CD14-positive monocyte (primary cell): Measurements from ENCODE around the gene DDX42. TPM values are rescaled to one million over a fixed set of nuclear protein-coding genes. Genes with fewer than 3 reads are reported as not detected.

ENCODE experiments used
- DNase-seq, 3 donors: peaks; one replicate each; pipeline ENCODE4 v3.0.0-alpha.2; 2011 to 2022
- H2AFZ ChIP-seq: 2 replicates; pipeline ENCODE4 v1.6.0; 2012; ENCODE audit warnings: mild to moderate bottlenecking, low read depth, low read length, inconsistent platforms; ENCODE audit not compliant: insufficient read depth, poor library complexity, severe bottlenecking
- H3K27ac ChIP-seq, 2 donors: 1 replicate in 1 of 2; 2 replicates in 1 of 2; pipeline ENCODE4 v1.5.1; 2012 to 2013; ENCODE audit warnings: low read length in 2 of 2, control low read depth in 1 of 2, inconsistent platforms in 1 of 2, low read depth in 1 of 2, mild to moderate bottlenecking in 1 of 2
- H3K27me3 ChIP-seq, 2 donors: one replicate each; pipeline versions ENCODE4 v1.6.0 to v1.6.1; 2011 to 2013; ENCODE audit warnings: low read length in 2 of 2; ENCODE audit not compliant: control insufficient read depth in 2 of 2, insufficient read depth in 2 of 2
- H3K36me3 ChIP-seq, 2 donors: replicated peaks in 1 of 2; 1 replicate in 1 of 2; 2 replicates in 1 of 2; pipeline versions ENCODE4 v1.5.1 to v1.6.1; 2012 to 2013; ENCODE audit warnings: low read length in 2 of 2, control low read depth in 1 of 2, inconsistent platforms in 1 of 2, mild to moderate bottlenecking in 1 of 2; ENCODE audit not compliant: insufficient read depth in 2 of 2, control insufficient read depth in 1 of 2
- H3K4me1 ChIP-seq, 2 donors: 1 replicate in 1 of 2; 2 replicates in 1 of 2; pipeline versions ENCODE4 v1.5.1 to v1.6.1; 2012 to 2013; ENCODE audit warnings: low read length in 2 of 2, control low read depth in 1 of 2, inconsistent platforms in 1 of 2, mild to moderate bottlenecking in 1 of 2, moderate library complexity in 1 of 2; ENCODE audit not compliant: insufficient read depth in 2 of 2, control insufficient read depth in 1 of 2
- H3K4me2 ChIP-seq: replicated peaks from 2 replicates; pipeline ENCODE3; 2012; ENCODE audit warnings: low read length, moderate library complexity, mild to moderate bottlenecking; ENCODE audit not compliant: poor library complexity, severe bottlenecking; ENCODE audit errors: extremely low read depth
- H3K4me3 ChIP-seq, 3 experiments: fragments of 200-600 bp in 1 of 3; sonication (generic) in 1 of 3; replicated peaks in 1 of 3; 1 replicate in 2 of 3; 2 replicates in 1 of 3; pipeline ENCODE4 v1.5.1; 2011 to 2013; ENCODE audit warnings: low read length in 3 of 3, mild to moderate bottlenecking in 3 of 3, control low read depth in 2 of 3, low read depth in 2 of 3, inconsistent platforms in 1 of 3, moderate library complexity in 1 of 3
- H3K79me2 ChIP-seq: 2 replicates; pipeline ENCODE4 v1.6.0; 2012; ENCODE audit warnings: mild to moderate bottlenecking, control low read depth, inconsistent platforms, low read length, moderate library complexity; ENCODE audit not compliant: insufficient read depth
- H3K9ac ChIP-seq: 2 replicates; pipeline ENCODE4 v1.6.0; 2017; ENCODE audit warnings: low read length, mild to moderate bottlenecking; ENCODE audit not compliant: insufficient read depth, poor library complexity, severe bottlenecking
- H3K9me3 ChIP-seq, 2 donors: replicated peaks in 1 of 2; 1 replicate in 1 of 2; 2 replicates in 1 of 2; pipeline versions ENCODE4 v1.5.1 to v1.6.1; 2012 to 2013; ENCODE audit warnings: low read length in 2 of 2, control low read depth in 1 of 2; ENCODE audit not compliant: control insufficient read depth in 1 of 2, insufficient read depth in 1 of 2
- H4K20me1 ChIP-seq: 2 replicates; pipeline ENCODE4 v1.6.0; 2012; ENCODE audit warnings: mild to moderate bottlenecking, low read length, control low read depth, moderate library complexity; ENCODE audit not compliant: insufficient read depth
- H3K27ac Mint-ChIP-seq, 7 donors: one replicate each; pipeline ENCODE4 v1.8.0; 2020; ENCODE audit warnings: mild to moderate bottlenecking in 7 of 7, mixed read lengths in 7 of 7, moderate library complexity in 6 of 7, inconsistent platforms in 2 of 7
- H3K27me3 Mint-ChIP-seq, 3 donors: one replicate each; pipeline ENCODE4 v1.8.0; 2021 to 2022; ENCODE audit warnings: low read depth in 3 of 3, mild to moderate bottlenecking in 3 of 3, mixed read lengths in 3 of 3, moderate library complexity in 3 of 3, inconsistent platforms in 1 of 3
- H3K36me3 Mint-ChIP-seq, 2 donors: one replicate each; pipeline ENCODE4 v1.8.0; 2020; ENCODE audit warnings: mixed read lengths in 2 of 2, inconsistent platforms in 1 of 2, mild to moderate bottlenecking in 1 of 2
- H3K4me1 Mint-ChIP-seq: one replicate; pipeline ENCODE4 v1.8.0; 2020; ENCODE audit warnings: mild to moderate bottlenecking, mixed read lengths
- H3K4me3 Mint-ChIP-seq, 2 donors: one replicate each; pipeline ENCODE4 v1.8.0; 2020; ENCODE audit warnings: mild to moderate bottlenecking in 2 of 2, mixed read lengths in 2 of 2, moderate library complexity in 1 of 2
- H3K9me3 Mint-ChIP-seq, 7 donors: one replicate each; pipeline ENCODE4 v1.8.0; 2020 to 2022; ENCODE audit warnings: mixed read lengths in 7 of 7, mild to moderate bottlenecking in 6 of 7, moderate library complexity in 6 of 7, inconsistent platforms in 2 of 7
- CTCF ChIP-seq: fragments of 200-600 bp; IDR thresholded peaks from one replicate; pipeline ENCODE4 v1.8.0; 2022; ENCODE audit warnings: antibody characterized with exemption, mild to moderate bottlenecking
- WGBS: methylation state at CpG from one replicate; pipeline ENCODE4 v1.1.5; 2013; ENCODE audit warnings: missing lambda C conversion rate; ENCODE audit not compliant: insufficient coverage; 5-methylcytosine and 5-hydroxymethylcytosine counted together
- intact Hi-C, 2 donors: fragments of 100-400 bp; cut with micrococcal nuclease; formaldehyde crosslinking; loops; one replicate each; pipeline versions ENCODE4 v1.15.0 to v1.15.1; 2023
- polyA plus RNA-seq, 3 donors: library from polyadenylated mRNA; depleted of rRNA in 1 of 3; unstranded in 2 of 3; stranded (reverse) in 1 of 3; fragments of 300-500 nt in 2 of 3; fragments of >200 nt in 1 of 3; fragmentation: Illumina TruSeq in 2 of 3; gene quantifications; 1 replicate in 2 of 3; 2 replicates in 1 of 3; pipeline ENCODE4 v1.2.3, GENCODE V29; 2012 to 2021

Gene DDX42
- polyA plus RNA-seq, 3 donors: 3.1 to 89.2 (median 5.3) TPM

DNA sequence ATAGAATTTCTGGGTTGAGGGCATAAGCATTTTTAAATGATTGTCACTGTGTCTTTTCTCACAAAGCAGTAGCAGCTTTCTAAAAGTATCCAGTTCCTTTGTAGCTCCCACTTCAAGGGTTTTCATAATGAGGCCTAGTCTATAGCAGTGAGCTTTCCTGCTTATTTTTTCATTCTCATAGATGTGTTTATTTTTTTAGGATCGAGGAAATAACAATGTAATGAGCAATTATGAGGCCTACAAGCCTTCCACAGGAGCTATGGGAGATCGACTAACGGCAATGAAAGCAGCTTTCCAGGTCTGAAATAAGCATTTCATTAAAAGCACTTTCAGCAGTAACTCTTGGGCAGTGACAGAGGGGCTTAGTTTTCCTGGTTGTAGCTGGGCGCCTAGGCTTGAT lies 42.7 kb downstream of the DDX42 start:
- Histone ChIP-seq H3K27me3 (no peaks in the 10 kb centered on the region), H3K4me1 (no peaks in the 10 kb centered on the region), H4K20me1 (peaks cover 42% of the 10 kb centered on the region), H3K79me2 (peaks cover 16% of the 10 kb centered on the region), H3K9ac (no peak overlapping the region), H3K4me3 (no peak overlapping the region), H3K36me3 (peaks cover 98 to 100% of the 10 kb centered on the region in 2 donors), H3K27ac (peak overlapping the region in 1 of 2 donors; percentile 17), H3K4me2 (no peak overlapping the region), H2AFZ (no peak overlapping the region), H3K9me3 (no peaks in the 10 kb centered on the region)
- Mint-ChIP-seq H3K27me3 (no peaks in the 10 kb centered on the region), H3K4me1 (peaks cover 5% of the 10 kb centered on the region), H3K9me3 (peaks cover 0 to 1% (median 0%) of the 10 kb centered on the region in 7 donors), H3K4me3 (no peak overlapping the region), H3K27ac (peak overlapping the region in 1 of 7 donors; percentile 2), H3K36me3 (peaks cover 95 to 100% of the 10 kb centered on the region in 2 donors)
- DNase-seq: no peak
- intact Hi-C loops: no loop called here
- 100% methylated on average over 2 of the region's 4 CpGs for whole genome bisulfite sequencing
- no peak for TF ChIP-seq CTCF

- intact Hi-C loops: no loop called here
- Histone ChIP-seq H2AFZ (no peak overlapping the region), H3K79me2 (peaks cover 16% of the 10 kb centered on the region), H3K9ac (no peak overlapping the region), H3K4me2 (no peak overlapping the region), H4K20me1 (peaks cover 54% of the 10 kb centered on the region), H3K4me3 (no peak overlapping the region), H3K27ac (no peak overlapping the region), H3K27me3 (no peaks in the 10 kb centered on the region), H3K36me3 (peaks cover 98 to 100% of the 10 kb centered on the region in 2 donors), H3K9me3 (no peaks in the 10 kb centered on the region), H3K4me1 (no peaks in the 10 kb centered on the region)
- no peak for TF ChIP-seq CTCF
- no peak overlapping the region for H3K4me3 Mint-ChIP-seq
- H3K9me3 Mint-ChIP-seq: peaks cover 0 to 1% (median 0%) of the 10 kb centered on the region in 7 donors
- peaks cover 7% of the 10 kb centered on the region for H3K4me1 Mint-ChIP-seq
- no peak for DNase-seq
- H3K27me3 Mint-ChIP-seq: no peaks in the 10 kb centered on the region
- H3K27ac Mint-ChIP-seq: peak overlapping the region in 2 of 7 donors; percentile 13 to 73
- H3K36me3 Mint-ChIP-seq: peaks cover 96 to 100% of the 10 kb centered on the region in 2 donors
- 98% methylated on average over 27 of the region's 27 CpGs for WGBS
Measured at GRCh38 chr17:63817736-63818385, 43.9 kb downstream of the DDX42 start.
